ENCODE data around the gene CES2. TPM values are rescaled to one million over a fixed set of nuclear protein-coding genes. Genes with fewer than 3 reads are reported as not detected.

Gene CES2
- polyA plus RNA-seq, 1 experiment = 33.3 TPM

DNA sequence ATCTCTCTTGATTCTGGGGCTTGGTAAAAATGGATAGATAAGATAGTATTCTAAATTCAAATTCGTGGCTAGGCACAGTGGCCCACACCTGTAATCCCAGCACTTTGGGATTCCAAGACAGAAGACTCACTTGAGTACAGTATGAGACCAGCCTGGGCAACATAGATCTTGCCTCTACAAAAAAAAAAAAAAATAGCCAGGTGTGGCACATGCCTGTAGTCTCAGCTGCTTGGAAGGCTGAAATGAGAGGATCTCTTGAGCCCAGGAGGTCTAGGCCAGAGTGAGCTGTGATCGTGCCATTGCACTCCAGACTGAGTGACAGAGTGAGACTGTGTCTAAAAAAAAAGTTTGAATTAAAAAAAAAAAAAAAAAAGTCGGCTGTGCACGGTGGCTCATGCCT lies 45.7 kb upstream of the CES2 start:
- H3K4me3 ChIP-seq (ENCODE audit: low read depth, low read length) = no peak overlapping the region
- TF ChIP-seq CTCF (IDR thresholded peaks at IDR 0.05; ENCODE audit: insufficient read depth, low read depth, low read length) = no peak
- POLR2A ChIA-PET = no interaction called here
- H3K36me3 ChIP-seq (ENCODE audit: control insufficient read depth, insufficient read depth, low read length) = peaks cover 6% of the 10 kb centered on the region
- CTCF ChIA-PET = interaction anchor here (0.7 to 1.2 kb wide), 2 partner anchors 18 to 89 kb away, joined by 3 read pairs; no protein-coding TSS in a partner anchor
- no peaks in the 10 kb centered on the region for H3K27me3 ChIP-seq (ENCODE audit: control insufficient read depth, insufficient read depth, low read length)
- no peak for DNase-seq (ENCODE audit: low read depth)

GRCh38 chr16:66890799-66891198 lies 44.5 kb upstream of the CES2 start:
- TF ChIP-seq CTCF (IDR thresholded peaks at IDR 0.05; ENCODE audit: insufficient read depth, low read depth, low read length) = no peak
- ChIA-PET CTCF (interaction anchor here (1.0 to 1.5 kb wide), 6 partner anchors 16 to 270 kb away, joined by 3 to 5 read pairs (median 4); no protein-coding TSS in a partner anchor), POLR2A (no interaction called here)
- no peak for DNase-seq (ENCODE audit: low read depth)
- no peak overlapping the region for H3K4me3 ChIP-seq (ENCODE audit: low read depth, low read length)
- H3K36me3 ChIP-seq (ENCODE audit: control insufficient read depth, insufficient read depth, low read length) = no peaks in the 10 kb centered on the region
- no peaks in the 10 kb centered on the region for H3K27me3 ChIP-seq (ENCODE audit: control insufficient read depth, insufficient read depth, low read length)

DNA sequence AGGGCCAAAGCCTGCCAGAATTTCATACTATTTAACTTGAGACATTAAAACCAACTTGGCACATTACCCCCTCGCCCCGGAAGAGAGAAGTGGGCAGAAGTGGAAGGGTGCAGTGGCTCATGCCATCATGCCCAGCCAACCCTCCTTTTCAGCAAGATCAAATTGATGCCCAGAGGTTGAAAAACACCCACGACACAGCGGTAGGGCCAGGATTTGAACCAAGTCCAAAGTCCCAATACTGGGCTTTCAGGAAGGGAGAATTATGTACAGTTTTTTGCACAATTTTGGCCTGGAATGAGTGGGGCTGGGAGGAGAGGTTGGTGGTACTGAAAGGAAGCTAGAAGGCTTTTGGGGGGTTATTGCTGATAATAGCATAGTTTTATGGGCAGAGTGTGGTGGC lies 44.0 kb upstream of the CES2 start:
- no peak for DNase-seq (ENCODE audit: low read depth)
- CTCF ChIA-PET = interaction anchor here (0.6 to 10.6 kb wide), 6 partner anchors 16 to 70 kb away, joined by 3 to 118 read pairs (median 4); partner anchors contain the start of genes CES3 and RRAD
- no peak for TF ChIP-seq CTCF (IDR thresholded peaks at IDR 0.05; ENCODE audit: insufficient read depth, low read depth, low read length)
- H3K36me3 ChIP-seq (ENCODE audit: control insufficient read depth, insufficient read depth, low read length) = no peaks in the 10 kb centered on the region
- H3K27me3 ChIP-seq (ENCODE audit: control insufficient read depth, insufficient read depth, low read length) = no peaks in the 10 kb centered on the region
- no peak overlapping the region for H3K4me3 ChIP-seq (ENCODE audit: low read depth, low read length)
- POLR2A ChIA-PET = no interaction called here

- no peak overlapping the region for H3K4me3 ChIP-seq (ENCODE audit: low read depth, low read length)
- no peak for TF ChIP-seq CTCF (IDR thresholded peaks at IDR 0.05; ENCODE audit: insufficient read depth, low read depth, low read length)
- POLR2A ChIA-PET = no interaction called here
- no peak for DNase-seq (ENCODE audit: low read depth)
- H3K27me3 ChIP-seq (ENCODE audit: control insufficient read depth, insufficient read depth, low read length) = no peaks in the 10 kb centered on the region
- no peaks in the 10 kb centered on the region for H3K36me3 ChIP-seq (ENCODE audit: control insufficient read depth, insufficient read depth, low read length)
- CTCF ChIA-PET = interaction anchor here (0.6 to 10.6 kb wide), 7 partner anchors 19 to 69 kb away, joined by 3 to 118 read pairs (median 5); partner anchors contain the start of genes CES3 and RRAD
Observed at GRCh38 chr16:66891797-66892196, 43.5 kb upstream of the CES2 start.

GRCh38 chr16:66894055-66894454 lies 41.3 kb upstream of the CES2 start:
- no peak for TF ChIP-seq CTCF (IDR thresholded peaks at IDR 0.05; ENCODE audit: insufficient read depth, low read depth, low read length)
- POLR2A ChIA-PET = no interaction called here
- Histone ChIP-seq H3K36me3 (ENCODE audit: control insufficient read depth, insufficient read depth, low read length) (no peaks in the 10 kb centered on the region), H3K27me3 (ENCODE audit: control insufficient read depth, insufficient read depth, low read length) (no peaks in the 10 kb centered on the region), H3K4me3 (ENCODE audit: low read depth, low read length) (no peak overlapping the region)
- CTCF ChIA-PET = interaction anchor here (0.6 to 10.6 kb wide), 19 partner anchors 8 to 261 kb away, joined by 3 to 118 read pairs (median 11); partner anchors contain the start of genes B3GNT9, CDH16, CES3 and CIAO2B
- DNase-seq (ENCODE audit: low read depth) = no peak
